K562 (cell line): ENCODE data around the gene MITF. TPM values are rescaled to one million over a fixed set of nuclear protein-coding genes. Genes with fewer than 3 reads are reported as not detected.

Experiments
- polyA plus RNA-seq, 8 experiments: library from polyadenylated mRNA; depleted of rRNA in 4 of 8; stranded (reverse) in 5 of 8; unstranded in 3 of 8; fragments of >200 nt; fragmentation: Nextera tagmentation in 2 of 8; fragmentation: Illumina TruSeq in 1 of 8; extraction: Ambion mirVana in 2 of 8; extraction: Trizol in 1 of 8; gene quantifications; 2 replicates each; pipeline versions ENCODE4 v1.2.1 to v1.2.3, GENCODE V29; 2011 to 2014; ENCODE audit warnings: inconsistent platforms in 1 of 8, missing spikeins in 1 of 8
- total RNA-seq, 7 experiments: library from RNA; depleted of rRNA in 6 of 7; stranded (reverse); fragments of >200 nt in 6 of 7; fragmentation: Illumina TruSeq in 2 of 7; extraction: Trizol in 2 of 7; gene quantifications; 2 replicates each; pipeline versions ENCODE4 v1.2.1 to v1.2.3, GENCODE V29; 2011 to 2021; ENCODE audit warnings: low replicate concordance in 1 of 7
- TF ChIP-seq, protein P1 (sequence below), 2 experiments: fragments of 450-650 bp; formaldehyde crosslinking in 1 of 2; IDR thresholded peaks; 2 replicates each; pipeline versions ENCODE4 v1.4.0 to v1.6.1; 2014 to 2020; ENCODE audit warnings: mild to moderate bottlenecking in 2 of 2, borderline replicate concordance in 1 of 2, low read depth in 1 of 2

The MITF gene
- total and polyA plus RNA-seq, 9 of the 15 experiments (the other 6 are each of a cell fraction or from before 2014, with no cell fraction given), result 5.6 to 14.9 (median 11.1) TPM

DNA sequence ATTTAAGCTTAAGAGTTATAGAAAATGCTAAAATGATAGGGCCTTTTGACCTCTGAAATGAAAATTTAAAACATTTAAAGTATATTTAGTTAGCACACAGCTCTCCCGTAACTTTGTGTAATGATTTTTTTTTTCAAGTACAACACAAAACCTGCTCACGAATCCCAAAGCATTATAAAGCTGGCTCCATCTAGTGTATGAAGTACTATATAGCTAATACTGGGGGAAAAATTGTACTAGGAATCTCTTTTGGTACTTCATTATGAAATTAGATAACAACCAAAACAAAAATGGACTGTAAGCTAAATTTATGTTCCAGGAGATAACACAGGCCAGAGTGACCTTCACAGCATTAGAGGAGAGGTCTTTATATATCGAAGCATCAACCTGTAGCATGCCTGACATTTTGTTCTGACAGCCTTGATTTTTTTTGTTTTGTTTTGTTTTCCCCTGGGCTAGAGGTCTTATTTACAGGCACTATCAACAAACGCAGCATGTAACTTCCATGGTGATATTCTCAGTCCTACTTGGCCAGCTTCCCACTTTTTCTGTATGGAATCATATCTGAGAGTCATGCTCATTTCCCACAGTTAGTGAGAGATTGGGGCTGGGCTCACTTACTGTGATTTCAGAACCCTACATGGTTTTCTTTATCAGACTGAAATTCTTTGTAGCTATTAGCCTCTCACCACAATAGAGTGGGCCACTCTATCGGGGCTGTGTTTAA is 116.3 kb downstream of the MITF start (continued):
- TF ChIP-seq, protein P1, sequence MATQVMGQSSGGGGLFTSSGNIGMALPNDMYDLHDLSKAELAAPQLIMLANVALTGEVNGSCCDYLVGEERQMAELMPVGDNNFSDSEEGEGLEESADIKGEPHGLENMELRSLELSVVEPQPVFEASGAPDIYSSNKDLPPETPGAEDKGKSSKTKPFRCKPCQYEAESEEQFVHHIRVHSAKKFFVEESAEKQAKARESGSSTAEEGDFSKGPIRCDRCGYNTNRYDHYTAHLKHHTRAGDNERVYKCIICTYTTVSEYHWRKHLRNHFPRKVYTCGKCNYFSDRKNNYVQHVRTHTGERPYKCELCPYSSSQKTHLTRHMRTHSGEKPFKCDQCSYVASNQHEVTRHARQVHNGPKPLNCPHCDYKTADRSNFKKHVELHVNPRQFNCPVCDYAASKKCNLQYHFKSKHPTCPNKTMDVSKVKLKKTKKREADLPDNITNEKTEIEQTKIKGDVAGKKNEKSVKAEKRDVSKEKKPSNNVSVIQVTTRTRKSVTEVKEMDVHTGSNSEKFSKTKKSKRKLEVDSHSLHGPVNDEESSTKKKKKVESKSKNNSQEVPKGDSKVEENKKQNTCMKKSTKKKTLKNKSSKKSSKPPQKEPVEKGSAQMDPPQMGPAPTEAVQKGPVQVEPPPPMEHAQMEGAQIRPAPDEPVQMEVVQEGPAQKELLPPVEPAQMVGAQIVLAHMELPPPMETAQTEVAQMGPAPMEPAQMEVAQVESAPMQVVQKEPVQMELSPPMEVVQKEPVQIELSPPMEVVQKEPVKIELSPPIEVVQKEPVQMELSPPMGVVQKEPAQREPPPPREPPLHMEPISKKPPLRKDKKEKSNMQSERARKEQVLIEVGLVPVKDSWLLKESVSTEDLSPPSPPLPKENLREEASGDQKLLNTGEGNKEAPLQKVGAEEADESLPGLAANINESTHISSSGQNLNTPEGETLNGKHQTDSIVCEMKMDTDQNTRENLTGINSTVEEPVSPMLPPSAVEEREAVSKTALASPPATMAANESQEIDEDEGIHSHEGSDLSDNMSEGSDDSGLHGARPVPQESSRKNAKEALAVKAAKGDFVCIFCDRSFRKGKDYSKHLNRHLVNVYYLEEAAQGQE (IDR thresholded peaks at IDR 0.05; ENCODE audit: borderline replicate concordance), result peak; percentile 46; the same call in 1 of the 2 replicates
- TF ChIP-seq, protein P1 (CRISPR knock-in tag; IDR thresholded peaks at IDR 0.05; ENCODE audit: low read depth), result no peak
